Thoracic aorta (tissue), 2 donors: Measurements from ENCODE around the gene LPCAT3. TPM values are rescaled to one million over a fixed set of nuclear protein-coding genes. Genes with fewer than 3 reads are reported as not detected.

Experiments
- ATAC-seq: fragments of 150-250 bp; one replicate; pipeline ENCODE4 v1.8.0; 2017; ENCODE audit warnings: low read depth; ENCODE audit not compliant: insufficient number of reproducible peaks, low FRiP score
- DNase-seq: peaks from one replicate; pipeline ENCODE4 v3.0.0-alpha.2; 2020; ENCODE audit warnings: low spot score
- H3K27ac ChIP-seq, 2 donors: fragments of 200-600 bp; sonication (generic); 1 replicate in 1 of 2; 2 replicates in 1 of 2; pipeline ENCODE4 v1.5.1; 2016; ENCODE audit warnings: mild to moderate bottlenecking in 2 of 2, moderate library complexity in 2 of 2
- H3K27me3 ChIP-seq: fragments of 200-600 bp; sonication (generic); replicated peaks from 2 replicates; pipeline ENCODE4 v1.6.0; 2016; ENCODE audit warnings: mild to moderate bottlenecking; ENCODE audit not compliant: insufficient read depth
- H3K36me3 ChIP-seq: fragments of 200-600 bp; sonication (generic); one replicate; pipeline ENCODE4 v1.5.1; 2016
- H3K4me1 ChIP-seq, 2 donors: fragments of 200-600 bp; sonication (generic); 1 replicate in 1 of 2; 2 replicates in 1 of 2; pipeline versions ENCODE4 v1.5.1 to v1.6.0; 2016; ENCODE audit warnings: low read depth in 2 of 2, mild to moderate bottlenecking in 1 of 2; ENCODE audit not compliant: control insufficient read depth in 1 of 2
- H3K4me3 ChIP-seq: fragments of 200-600 bp; sonication (generic); 2 replicates; pipeline ENCODE4 v1.5.1; 2016; ENCODE audit warnings: mild to moderate bottlenecking
- H3K9me3 ChIP-seq: fragments of 200-600 bp; sonication (generic); 2 replicates; pipeline ENCODE4 v1.5.1; 2016
- CTCF ChIP-seq: fragments of 200-600 bp; sonication (generic); IDR thresholded peaks from one replicate; pipeline ENCODE4 v1.5.1; 2019; ENCODE audit warnings: antibody characterized with exemption
- total RNA-seq, 2 donors: library from RNA; depleted of rRNA; stranded (reverse); fragments of >200 nt; gene quantifications; one replicate each; pipeline versions ENCODE4 v1.1.0 to v1.2.3, GENCODE V29; 2016

LPCAT3 gene
- total RNA-seq, 2 donors from 2014 or later, result 40.5 to 51.9 TPM

GRCh38 chr12:7026854-7027253 is 8.6 kb upstream of the LPCAT3 start:
- H3K9me3 ChIP-seq, result no peaks in the 10 kb centered on the region
- ATAC-seq (no peak), DNase-seq (no peak)

GRCh38 chr12:7023114-7023513 is 4.8 kb upstream of the LPCAT3 start:
- H3K27me3 ChIP-seq, result no peaks in the 10 kb centered on the region
- TF ChIP-seq CTCF, result no peak
- no peaks in the 10 kb centered on the region for H3K9me3 ChIP-seq
- no peak for ATAC-seq
- peaks cover 4 to 7% of the 10 kb centered on the region in 2 donors for H3K4me1 ChIP-seq
- DNase-seq, result no peak
- H3K4me3 ChIP-seq, result no peak overlapping the region
- H3K36me3 ChIP-seq, result no peaks in the 10 kb centered on the region
- no peak overlapping the region for H3K27ac ChIP-seq

More at GRCh38 chr12:7026854-7027253, 8.6 kb upstream of the LPCAT3 start:
- Histone ChIP-seq H3K27ac (no peak overlapping the region), H3K27me3 (no peaks in the 10 kb centered on the region), H3K4me1 (no peaks in the 10 kb centered on the region), H3K36me3 (no peaks in the 10 kb centered on the region), H3K4me3 (no peak overlapping the region)
- no peak for TF ChIP-seq CTCF

- H3K27ac ChIP-seq, result no peak overlapping the region
- TF ChIP-seq CTCF, result no peak
- ATAC-seq (no peak), DNase-seq (no peak)
- H3K4me1 ChIP-seq, result peaks cover 11 to 16% of the 10 kb centered on the region in 2 donors
- no peaks in the 10 kb centered on the region for H3K27me3 ChIP-seq
- H3K9me3 ChIP-seq, result no peaks in the 10 kb centered on the region
- H3K4me3 ChIP-seq, result no peak overlapping the region
- no peaks in the 10 kb centered on the region for H3K36me3 ChIP-seq
Measured at GRCh38 chr12:7021956-7022355, 3.7 kb upstream of the LPCAT3 start.

- TF ChIP-seq CTCF, result no peak
- Histone ChIP-seq H3K4me3 (peak overlapping the region; percentile 91), H3K9me3 (no peaks in the 10 kb centered on the region), H3K27ac (peak overlapping the region; percentile 87 to 89), H3K4me1 (peaks cover 11 to 16% of the 10 kb centered on the region in 2 donors), H3K36me3 (no peaks in the 10 kb centered on the region), H3K27me3 (no peaks in the 10 kb centered on the region)
- DNase-seq, result no peak
- ATAC-seq, result no peak
Measured at GRCh38 chr12:7019043-7019569, 830 bp upstream of the LPCAT3 start.

- no peak for TF ChIP-seq CTCF
- DNase-seq, result no peak
Measured at GRCh38 chr12:7017870-7018349, 366 bp downstream of the LPCAT3 start.

More at GRCh38 chr12:7017870-7018349, 366 bp downstream of the LPCAT3 start:
- H3K9me3 ChIP-seq, result no peaks in the 10 kb centered on the region
- no peaks in the 10 kb centered on the region for H3K36me3 ChIP-seq
- peaks cover 11 to 16% of the 10 kb centered on the region in 2 donors for H3K4me1 ChIP-seq
- ATAC-seq, result no peak
- H3K27ac ChIP-seq, result peak overlapping the region; percentile 87 to 89
- peak overlapping the region; percentile 91 for H3K4me3 ChIP-seq
- H3K27me3 ChIP-seq, result no peaks in the 10 kb centered on the region
